H1 (cell line): ENCODE measurements around the gene IGFBP1. TPM values are rescaled to one million over a fixed set of nuclear protein-coding genes. Genes with fewer than 3 reads are reported as not detected.

Experiments used
- ATF3 ChIP-seq: IDR thresholded peaks from 2 replicates; pipeline ENCODE4 v1.6.1; 2011; ENCODE audit warnings: low read depth, mild to moderate bottlenecking, low read length; ENCODE audit not compliant: insufficient read depth
- CHD2 ChIP-seq: IDR thresholded peaks from 2 replicates; pipeline ENCODE4 v1.6.1; 2012; ENCODE audit warnings: low read length, improper control_type of control experiment
- SIN3A ChIP-seq, 2 experiments: IDR thresholded peaks in 1 of 2; conservative IDR thresholded peaks in 1 of 2; 2 replicates each; pipeline ENCODE4 v1.6.1; 2011 to 2012; ENCODE audit warnings: low read length in 2 of 2, improper control_type of control experiment in 1 of 2, low read depth in 1 of 2, mild to moderate bottlenecking in 1 of 2
- TEAD4 ChIP-seq: IDR thresholded peaks from 2 replicates; pipeline ENCODE4 v1.6.1; 2012; ENCODE audit warnings: low read depth, low read length, inconsistent platforms, mixed read lengths
- polyA plus RNA-seq, 7 experiments: library from polyadenylated mRNA; depleted of rRNA in 3 of 7; stranded (reverse) in 5 of 7; unstranded in 2 of 7; fragments of >200 nt in 5 of 7; fragments of 200-250 nt in 2 of 7; gene quantifications; 1 replicate in 5 of 7; 2 replicates in 1 of 7; 4 replicates in 1 of 7; pipeline versions ENCODE4 v1.2.1 to v1.2.3, GENCODE V29; 2011 to 2013; ENCODE audit warnings: missing spikeins in 2 of 7, mixed read lengths in 2 of 7
- small RNA-seq: library from polyadenylated mRNA; stranded (forward); fragments of <200 nt; extraction: miRNeasy Mini kit (QIAGEN cat#:217004); gene quantifications from one replicate; pipeline ENCODE3, GENCODE V24; 2013; ENCODE audit not compliant: insufficient read depth
- total RNA-seq: library from RNA; stranded (reverse); fragmentation: NEBNext Ultra II Directional; extraction: Animal tissue kit (Norgen Biotek cat#: 25700); gene quantifications from 2 replicates; pipeline ENCODE4 v1.2.1, GENCODE V29; 2021
- TF ChIP-seq, protein P1 (sequence below), 3 experiments: IDR thresholded peaks; 1 replicate in 2 of 3; 2 replicates in 1 of 3; pipeline versions ENCODE4 v1.5.1 to v1.6.1; 2011; ENCODE audit warnings: low read length in 3 of 3, mild to moderate bottlenecking in 3 of 3, inconsistent platforms in 2 of 3, low read depth in 1 of 3, moderate library complexity in 1 of 3; ENCODE audit not compliant: insufficient read depth in 1 of 3; ENCODE audit errors: control extremely low read depth in 1 of 3

IGFBP1 gene
- total and polyA plus RNA-seq, 2 of the 8 experiments (the other 6 are each of a cell fraction or from before 2014, with no cell fraction given) = not detected

- TF ChIP-seq, protein P1, sequence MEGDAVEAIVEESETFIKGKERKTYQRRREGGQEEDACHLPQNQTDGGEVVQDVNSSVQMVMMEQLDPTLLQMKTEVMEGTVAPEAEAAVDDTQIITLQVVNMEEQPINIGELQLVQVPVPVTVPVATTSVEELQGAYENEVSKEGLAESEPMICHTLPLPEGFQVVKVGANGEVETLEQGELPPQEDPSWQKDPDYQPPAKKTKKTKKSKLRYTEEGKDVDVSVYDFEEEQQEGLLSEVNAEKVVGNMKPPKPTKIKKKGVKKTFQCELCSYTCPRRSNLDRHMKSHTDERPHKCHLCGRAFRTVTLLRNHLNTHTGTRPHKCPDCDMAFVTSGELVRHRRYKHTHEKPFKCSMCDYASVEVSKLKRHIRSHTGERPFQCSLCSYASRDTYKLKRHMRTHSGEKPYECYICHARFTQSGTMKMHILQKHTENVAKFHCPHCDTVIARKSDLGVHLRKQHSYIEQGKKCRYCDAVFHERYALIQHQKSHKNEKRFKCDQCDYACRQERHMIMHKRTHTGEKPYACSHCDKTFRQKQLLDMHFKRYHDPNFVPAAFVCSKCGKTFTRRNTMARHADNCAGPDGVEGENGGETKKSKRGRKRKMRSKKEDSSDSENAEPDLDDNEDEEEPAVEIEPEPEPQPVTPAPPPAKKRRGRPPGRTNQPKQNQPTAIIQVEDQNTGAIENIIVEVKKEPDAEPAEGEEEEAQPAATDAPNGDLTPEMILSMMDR (IDR thresholded peaks at IDR 0.05; ENCODE audit: control extremely low read depth in 1 of 3, insufficient read depth in 1 of 3, low read depth in 1 of 3, low read length in 3 of 3) = no peak
- TF ChIP-seq SIN3A (conservative IDR thresholded peaks at IDR 0.05 in 1 of 2, IDR thresholded peaks at IDR 0.05 in 1 of 2; ENCODE audit: low read depth in 1 of 2, low read length in 2 of 2) (no peak), TEAD4 (no peak), ATF3 (no peak), CHD2 (no peak)
These were observed 52.7 kb downstream of the IGFBP1 start (continued) for GRCh38 chr7:45940939-45941338.

Small RNAs within 50 kb of the gene (small RNA-seq; reads per million reads assigned to genes)
- not detected for gene RNU6-326P

Other genes with a start within 250 kb of the IGFBP1 start
- not detected in 2 replicates for gene CCDC201, start 15.4 kb upstream of the IGFBP1 start, total RNA-seq
- gene CCDC201, start 15.4 kb upstream of the IGFBP1 start, polyA plus RNA-seq (2011; rRNA removed) = not detected in 2 replicates
- gene IGFBP3, start 32.8 kb downstream of the IGFBP1 start, total RNA-seq = 5.5 and 7.1 TPM in 2 replicates
- gene IGFBP3, start 32.8 kb downstream of the IGFBP1 start, polyA plus RNA-seq (2011; rRNA removed) = 12.1 TPM in 2 replicates